Bronchial epithelial cell (primary cell): ENCODE results near the gene PRELP. TPM values are rescaled to one million over a fixed set of nuclear protein-coding genes. Genes with fewer than 3 reads are reported as not detected.

Experiments used
- DNase-seq: peaks from one replicate; pipeline ENCODE4 v3.0.0-alpha.2; 2010; ENCODE audit warnings: low read depth
- FAIRE-seq: peaks from 2 replicates; lab custom pipeline; 2011; peaks lifted over from hg19 to GRCh38; lab: Jason Lieb, UNC
- H3K27me3 ChIP-seq: 2 replicates; pipeline ENCODE4 v1.5.1; 2011; ENCODE audit warnings: low read length; ENCODE audit not compliant: control insufficient read depth, insufficient read depth
- H3K36me3 ChIP-seq: 2 replicates; pipeline ENCODE4 v1.5.1; 2011; ENCODE audit warnings: low read length; ENCODE audit not compliant: control insufficient read depth, insufficient read depth
- H3K4me3 ChIP-seq: 2 replicates; pipeline ENCODE4 v1.5.1; 2011; ENCODE audit warnings: mild to moderate bottlenecking, low read depth, low read length, control low read depth
- total RNA-seq: library from RNA; depleted of rRNA; stranded (reverse); fragments of >200 nt; gene quantifications from 2 replicates; pipeline ENCODE4 v1.2.1, GENCODE V29; 2014
- TF ChIP-seq, protein P1 (sequence below): IDR thresholded peaks from 2 replicates; pipeline ENCODE4 v1.5.1; 2011; ENCODE audit warnings: mild to moderate bottlenecking, moderate library complexity, low read length, control low read depth, inconsistent platforms; ENCODE audit not compliant: insufficient read depth, severe bottlenecking

PRELP gene
- total RNA-seq, 1 donor from 2014 or later = not detected

DNA sequence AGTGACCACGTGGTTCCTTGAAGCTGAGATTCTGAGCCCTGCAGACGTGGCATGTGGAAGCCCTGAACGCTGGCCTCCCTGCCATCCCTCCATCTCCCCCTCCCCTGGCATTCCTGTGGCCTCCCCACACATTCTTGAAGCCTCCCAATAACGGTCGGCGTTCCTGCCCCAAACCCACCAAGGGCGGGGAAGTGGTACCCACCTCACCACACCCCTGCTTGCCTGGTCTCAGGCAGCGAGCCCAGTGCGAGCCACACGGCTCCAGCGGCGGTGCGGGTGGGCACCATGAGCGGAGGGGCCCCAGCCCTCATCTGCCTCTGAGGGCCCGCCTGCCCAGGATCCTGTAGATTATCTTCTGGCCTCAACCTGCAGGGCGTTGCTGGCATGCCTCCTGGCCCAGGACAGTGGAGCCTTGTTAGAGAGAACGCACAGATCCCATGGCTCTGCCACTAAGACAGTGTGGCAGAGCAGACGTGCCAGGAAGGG lies 20.6 kb upstream of the PRELP start:
- no peak for FAIRE-seq
- peaks cover 5% of the 10 kb centered on the region for H3K27me3 ChIP-seq

DNA sequence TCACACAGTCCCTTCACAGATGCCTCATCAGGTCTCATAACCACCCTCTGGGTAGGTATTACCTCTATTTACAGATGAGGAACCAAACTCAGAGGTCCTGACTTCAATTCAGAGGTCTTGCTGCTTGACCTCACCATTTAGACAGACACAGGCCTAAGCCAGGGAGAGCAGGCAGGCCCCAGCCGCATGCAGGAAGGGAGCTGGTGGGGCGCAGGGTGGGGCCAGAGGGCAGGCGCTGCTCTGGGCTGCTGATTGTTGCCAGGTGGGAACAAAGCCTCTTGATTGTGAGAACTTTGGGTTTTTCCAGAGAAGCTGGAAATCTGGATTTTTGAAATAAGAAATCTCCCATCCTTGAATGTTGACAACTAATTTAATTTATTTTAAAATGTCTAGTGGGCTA lies 19.9 kb upstream of the PRELP start:
- peaks cover 2% of the 10 kb centered on the region for H3K27me3 ChIP-seq

More for the DNA sequence above, 20.6 kb upstream of the PRELP start:
- H3K4me3 ChIP-seq = no peak overlapping the region
- TF ChIP-seq, protein P1, sequence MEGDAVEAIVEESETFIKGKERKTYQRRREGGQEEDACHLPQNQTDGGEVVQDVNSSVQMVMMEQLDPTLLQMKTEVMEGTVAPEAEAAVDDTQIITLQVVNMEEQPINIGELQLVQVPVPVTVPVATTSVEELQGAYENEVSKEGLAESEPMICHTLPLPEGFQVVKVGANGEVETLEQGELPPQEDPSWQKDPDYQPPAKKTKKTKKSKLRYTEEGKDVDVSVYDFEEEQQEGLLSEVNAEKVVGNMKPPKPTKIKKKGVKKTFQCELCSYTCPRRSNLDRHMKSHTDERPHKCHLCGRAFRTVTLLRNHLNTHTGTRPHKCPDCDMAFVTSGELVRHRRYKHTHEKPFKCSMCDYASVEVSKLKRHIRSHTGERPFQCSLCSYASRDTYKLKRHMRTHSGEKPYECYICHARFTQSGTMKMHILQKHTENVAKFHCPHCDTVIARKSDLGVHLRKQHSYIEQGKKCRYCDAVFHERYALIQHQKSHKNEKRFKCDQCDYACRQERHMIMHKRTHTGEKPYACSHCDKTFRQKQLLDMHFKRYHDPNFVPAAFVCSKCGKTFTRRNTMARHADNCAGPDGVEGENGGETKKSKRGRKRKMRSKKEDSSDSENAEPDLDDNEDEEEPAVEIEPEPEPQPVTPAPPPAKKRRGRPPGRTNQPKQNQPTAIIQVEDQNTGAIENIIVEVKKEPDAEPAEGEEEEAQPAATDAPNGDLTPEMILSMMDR = no peak
- DNase-seq = no peak
- H3K36me3 ChIP-seq = no peaks in the 10 kb centered on the region

DNA sequence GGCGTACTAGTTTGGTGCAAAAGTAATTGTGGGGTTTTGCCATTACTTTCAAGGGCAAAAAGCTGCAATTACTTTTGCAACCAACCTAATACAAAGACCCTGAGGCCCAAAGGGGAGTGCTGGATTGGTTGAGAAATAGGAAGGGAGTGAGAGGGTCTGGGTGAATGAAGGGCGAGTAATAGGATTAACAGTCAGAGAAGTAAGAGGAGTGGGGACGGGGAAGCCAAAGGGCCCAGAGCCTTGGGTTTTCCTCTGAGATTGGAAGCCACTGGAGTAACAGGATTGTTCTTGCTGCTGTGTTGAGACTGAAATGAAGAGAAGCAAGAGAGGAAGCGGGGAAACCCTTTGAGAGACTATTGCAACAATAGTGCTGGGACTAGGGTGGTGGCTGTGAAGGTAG lies 19.0 kb upstream of the PRELP start:
- DNase-seq (no peak), FAIRE-seq (no peak)
- Histone ChIP-seq H3K36me3 (no peaks in the 10 kb centered on the region), H3K4me3 (no peak overlapping the region), H3K27me3 (peaks cover 2% of the 10 kb centered on the region)
- TF ChIP-seq, protein P1 = no peak

More for the DNA sequence above, 19.9 kb upstream of the PRELP start:
- Histone ChIP-seq H3K4me3 (no peak overlapping the region), H3K36me3 (no peaks in the 10 kb centered on the region)
- FAIRE-seq = no peak
- DNase-seq = no peak
- TF ChIP-seq, protein P1 = no peak

DNA sequence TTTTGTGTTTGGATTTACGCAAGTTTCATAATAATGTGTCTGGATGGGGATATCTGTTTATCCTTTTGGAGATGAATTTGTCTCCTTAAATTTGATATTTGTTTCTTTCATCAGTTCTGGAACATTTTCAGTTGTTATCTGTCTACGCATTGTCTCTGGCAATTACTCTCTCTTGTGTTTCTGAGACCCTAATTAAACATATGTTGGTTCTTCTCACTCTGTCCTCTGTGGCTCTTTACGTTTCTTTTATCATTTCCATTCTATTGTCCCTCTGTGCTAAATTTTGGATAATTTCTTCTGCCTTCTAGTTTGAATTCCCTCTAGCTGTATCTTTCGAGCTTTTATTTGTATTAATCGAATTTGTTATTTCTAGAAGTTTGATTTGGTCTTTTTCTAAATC lies 17.5 kb upstream of the PRELP start:
- H3K27me3 ChIP-seq = peaks cover 3% of the 10 kb centered on the region
- FAIRE-seq = no peak

DNA sequence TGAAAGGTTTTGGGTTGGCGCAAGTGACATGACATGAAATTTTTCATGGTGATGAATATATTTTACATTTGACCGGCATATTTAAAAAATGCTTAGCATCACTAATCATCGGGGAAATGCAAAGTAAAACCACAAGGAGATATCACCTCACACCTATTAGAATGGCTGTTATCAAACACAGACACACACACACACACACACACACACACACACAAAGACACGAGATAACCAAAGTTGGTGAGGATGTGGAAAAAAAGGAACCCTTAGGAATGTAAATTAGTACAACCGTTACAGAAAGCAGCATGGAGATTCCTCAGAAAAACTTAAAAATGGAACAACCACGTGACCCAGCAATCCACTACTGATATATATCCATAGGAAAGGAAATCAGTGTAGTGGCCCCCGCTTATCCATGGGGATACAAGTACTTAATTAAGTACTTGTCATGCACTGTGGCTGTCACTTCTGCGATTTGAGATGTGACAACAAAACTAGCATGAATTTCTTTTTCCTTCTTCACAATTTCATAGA lies 15.9 kb upstream of the PRELP start:
- FAIRE-seq = no peak
- Histone ChIP-seq H3K27me3 (peaks cover 7% of the 10 kb centered on the region), H3K36me3 (no peaks in the 10 kb centered on the region), H3K4me3 (no peak overlapping the region)
- TF ChIP-seq, protein P1 = no peak
- no peak for DNase-seq

More for the DNA sequence above, 17.5 kb upstream of the PRELP start:
- Histone ChIP-seq H3K36me3 (no peaks in the 10 kb centered on the region), H3K4me3 (no peak overlapping the region)
- TF ChIP-seq, protein P1 = no peak
- no peak for DNase-seq

DNA sequence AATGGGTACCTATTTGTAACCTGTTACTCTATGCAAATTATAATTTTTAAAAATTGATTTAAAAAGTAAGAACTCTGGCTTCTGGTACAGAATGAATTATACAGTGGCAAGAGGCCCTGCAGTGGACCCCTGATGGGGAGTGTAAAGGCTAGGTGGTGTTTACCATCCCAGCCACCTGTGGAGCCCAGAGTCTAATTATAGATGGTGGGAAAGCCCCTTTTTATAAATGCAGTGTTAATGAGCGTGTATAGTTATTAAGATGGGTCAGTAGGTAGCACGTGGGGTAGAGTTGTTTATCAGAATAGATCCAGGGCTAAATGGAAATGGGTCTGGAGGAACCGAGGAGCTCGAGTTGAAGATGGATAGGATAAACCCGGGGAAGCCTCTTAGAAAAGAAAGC lies 13.9 kb upstream of the PRELP start:
- TF ChIP-seq, protein P1 = no peak
- FAIRE-seq (no peak), DNase-seq (no peak)
- H3K27me3 ChIP-seq = peaks cover 10% of the 10 kb centered on the region
- no peaks in the 10 kb centered on the region for H3K36me3 ChIP-seq
- no peak overlapping the region for H3K4me3 ChIP-seq
